GM10847 (cell line): Measurements from ENCODE around the gene PEX16.

Source experiments
- POLR2A ChIP-seq: IDR thresholded peaks from 2 replicates; pipeline ENCODE4 v1.6.1; 2011; ENCODE audit not compliant: insufficient read length; ENCODE audit errors: extremely low read depth

Gene PEX16

GRCh38 chr11:45880772-45881570 is 36.7 kb downstream of the PEX16 start:
- TF ChIP-seq POLR2A, result no peak

GRCh38 chr11:45879803-45880686 is 37.6 kb downstream of the PEX16 start:
- TF ChIP-seq POLR2A, result no peak

GRCh38 chr11:45877845-45878244 is 39.8 kb downstream of the PEX16 start:
- TF ChIP-seq POLR2A, result no peak

GRCh38 chr11:45877221-45877620 is 40.5 kb downstream of the PEX16 start:
- no peak for TF ChIP-seq POLR2A

GRCh38 chr11:45876401-45876800 is 41.3 kb downstream of the PEX16 start:
- no peak for TF ChIP-seq POLR2A

GRCh38 chr11:45872651-45873356 is 44.9 kb downstream of the PEX16 start:
- TF ChIP-seq POLR2A, result no peak

GRCh38 chr11:45871638-45872037 is 46.0 kb downstream of the PEX16 start:
- no peak for TF ChIP-seq POLR2A

- no peak for TF ChIP-seq POLR2A
Measured at GRCh38 chr11:45870706-45871105, 47.0 kb downstream of the PEX16 start.

- TF ChIP-seq POLR2A, result no peak
Measured at GRCh38 chr11:45869551-45869950, 48.1 kb downstream of the PEX16 start.

- no peak for TF ChIP-seq POLR2A
Measured at GRCh38 chr11:45864041-45864440, 53.6 kb downstream of the PEX16 start.

- no peak for TF ChIP-seq POLR2A
Measured at GRCh38 chr11:45860764-45861510, 56.7 kb downstream of the PEX16 start.

- TF ChIP-seq POLR2A, result no peak
Measured at GRCh38 chr11:45860348-45860747, 57.3 kb downstream of the PEX16 start.
